M059J (cell line): ENCODE data around the gene SETD3. TPM values are rescaled to one million over a fixed set of nuclear protein-coding genes. Genes with fewer than 3 reads are reported as not detected.
A peak's percentile ranks its signal among the peaks of the same experiment; 100 is the strongest.

Experiments used
- DNase-seq: peaks from one replicate; pipeline ENCODE4 v3.0.0-alpha.2; 2012; ENCODE audit warnings: low read depth
- total RNA-seq: library from RNA; depleted of rRNA; stranded (reverse); fragments of >200 nt; shearing (Covaris generic); gene quantifications from 2 replicates; pipeline ENCODE4 v1.2.3, GENCODE V29; 2014

Gene SETD3
- total RNA-seq, 1 experiment from 2014 or later, result 41.5 TPM

DNA sequence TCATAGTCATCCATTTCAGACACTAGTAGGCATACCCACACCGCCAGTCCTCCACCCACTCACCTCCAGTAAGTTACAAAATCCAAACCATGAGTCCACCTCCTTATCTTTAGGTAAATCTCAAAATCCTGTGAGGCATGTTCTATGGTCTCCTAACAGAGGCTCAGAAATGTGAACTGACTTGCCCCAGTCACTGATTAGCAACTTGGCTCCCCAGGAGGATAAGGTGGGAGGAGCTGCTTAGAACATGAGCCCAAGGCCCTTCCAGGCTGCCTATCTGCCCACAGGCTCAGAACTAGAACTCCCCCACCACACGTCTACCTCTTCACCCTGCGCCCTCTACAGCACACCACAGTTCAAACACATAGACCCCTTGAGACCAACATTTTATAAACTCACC lies 19.9 kb downstream of the SETD3 start:
- DNase-seq, result peak; percentile 2

DNA sequence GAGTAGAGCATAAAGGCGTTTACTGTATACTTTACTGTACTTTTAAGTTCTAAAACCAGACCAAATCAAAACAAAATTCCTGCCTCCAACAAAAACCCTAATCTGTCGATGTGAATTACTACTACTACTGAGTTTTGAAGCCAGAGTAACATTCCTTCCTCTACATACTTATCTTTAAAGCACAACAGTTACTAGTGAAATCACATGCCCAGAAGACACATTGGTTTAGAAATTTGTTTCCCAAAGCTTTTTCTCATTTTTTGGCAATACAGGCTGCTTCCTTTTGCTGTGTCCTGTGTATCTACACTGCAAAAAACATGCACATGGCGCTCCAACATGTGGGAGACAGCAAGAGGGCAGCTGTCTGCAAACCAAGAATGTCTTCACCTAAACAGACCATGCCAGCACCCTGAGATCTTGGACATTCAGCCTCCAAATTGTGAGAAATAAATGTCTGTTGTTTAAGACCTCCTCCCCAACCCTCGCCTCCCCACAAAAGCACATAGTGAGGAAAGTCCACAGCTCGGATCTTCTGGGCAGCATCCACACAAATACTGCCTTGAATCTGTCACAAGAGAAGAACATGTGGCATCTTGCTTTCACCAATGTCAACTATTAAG lies 21.1 kb downstream of the SETD3 start:
- DNase-seq, result no peak

DNA sequence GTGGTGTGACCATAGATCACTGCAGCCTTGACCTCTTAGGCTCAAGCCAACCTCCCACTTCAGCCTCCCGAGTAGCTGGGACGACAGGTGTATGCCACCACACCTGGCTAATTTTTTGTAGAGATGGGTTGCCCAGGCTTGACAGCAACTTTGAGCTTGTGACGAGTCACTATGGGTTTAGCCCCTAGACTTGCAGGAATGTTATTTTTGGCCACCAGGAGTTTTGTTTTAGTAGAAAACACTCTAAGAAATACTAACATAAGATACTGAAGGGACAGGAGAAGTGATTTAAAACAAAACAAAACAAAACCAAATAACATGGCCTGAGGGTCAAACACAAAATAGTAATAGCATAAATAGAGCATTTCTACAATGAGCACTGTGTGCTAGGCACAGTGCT lies 26.4 kb downstream of the SETD3 start:
- DNase-seq, result peak; percentile 15

DNA sequence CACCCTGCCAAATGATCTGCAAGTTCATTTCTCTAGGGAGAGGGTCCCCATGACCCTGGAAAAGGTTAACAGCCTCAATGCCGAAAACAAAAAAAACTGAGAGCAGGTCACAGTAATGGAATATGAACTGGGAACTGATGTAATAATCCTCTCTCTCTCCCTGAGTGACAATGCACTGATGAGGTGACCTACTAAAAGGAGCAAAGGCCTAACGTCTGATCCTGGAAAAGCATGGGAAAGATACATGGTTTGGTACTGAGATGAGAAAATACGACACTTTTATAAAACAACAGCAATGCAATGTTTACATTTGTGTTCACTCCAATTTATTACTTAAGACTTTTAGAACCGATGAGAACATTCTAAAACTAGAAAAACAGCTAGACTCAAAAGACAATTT lies 27.7 kb downstream of the SETD3 start:
- DNase-seq, result no peak

DNA sequence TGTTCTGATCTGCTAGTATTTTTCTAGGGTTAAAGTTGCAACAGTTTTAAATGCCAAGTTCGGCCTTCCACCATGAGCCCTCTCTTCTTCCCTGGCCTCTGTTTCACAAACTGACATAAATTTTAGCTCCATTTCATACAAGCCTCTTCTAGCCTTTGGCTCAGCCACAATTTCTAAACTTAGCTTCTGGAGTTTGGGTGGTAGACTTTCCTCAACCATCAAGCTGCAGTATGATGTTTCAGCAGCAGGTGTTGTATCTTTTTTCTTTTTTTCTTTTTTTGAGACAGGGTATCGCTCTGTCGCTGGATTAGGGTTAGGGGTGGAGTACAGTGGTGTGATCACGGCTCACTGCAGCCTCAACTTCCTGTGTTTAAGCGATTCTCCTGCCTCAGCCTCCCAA lies 29.4 kb downstream of the SETD3 start:
- no peak for DNase-seq

DNA sequence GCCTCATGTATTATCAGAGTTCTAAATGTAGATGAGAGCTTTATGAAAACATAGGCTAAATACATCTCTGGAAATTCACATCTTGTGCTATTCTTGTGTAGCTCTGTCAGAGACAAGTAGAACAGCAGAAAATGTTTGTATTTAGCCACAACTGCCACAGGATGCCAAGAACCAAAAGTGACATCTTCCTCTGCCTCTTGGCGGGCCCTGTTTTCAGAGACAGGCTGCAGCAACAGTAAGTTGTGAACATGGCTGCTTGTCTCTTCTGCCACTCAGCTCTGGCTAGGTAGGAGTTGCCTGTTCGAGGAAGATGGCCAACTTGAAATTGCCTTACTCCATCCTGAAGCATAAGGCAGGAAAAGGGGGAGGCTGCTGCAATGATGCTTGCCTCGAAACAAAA lies 30.4 kb downstream of the SETD3 start:
- no peak for DNase-seq

DNA sequence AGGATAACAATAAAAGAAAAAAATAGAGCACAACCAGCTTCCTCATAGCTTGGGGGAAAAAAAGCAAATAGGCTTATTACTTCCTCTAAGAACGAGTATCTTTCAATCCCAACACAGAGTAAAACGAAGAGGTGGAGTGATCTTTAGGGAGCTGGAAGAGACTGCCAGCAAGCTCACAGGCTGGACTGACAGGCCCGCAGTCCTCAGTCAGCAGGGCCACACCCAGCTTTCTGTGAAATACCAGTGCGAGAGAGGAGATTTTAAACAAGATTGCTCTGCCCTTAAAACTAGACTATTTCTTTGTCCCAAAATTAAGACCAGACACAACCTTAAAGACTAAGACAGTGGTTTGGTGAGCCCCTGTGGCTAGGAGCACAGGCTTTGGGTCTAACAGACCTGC lies 32.9 kb downstream of the SETD3 start:
- no peak for DNase-seq

DNA sequence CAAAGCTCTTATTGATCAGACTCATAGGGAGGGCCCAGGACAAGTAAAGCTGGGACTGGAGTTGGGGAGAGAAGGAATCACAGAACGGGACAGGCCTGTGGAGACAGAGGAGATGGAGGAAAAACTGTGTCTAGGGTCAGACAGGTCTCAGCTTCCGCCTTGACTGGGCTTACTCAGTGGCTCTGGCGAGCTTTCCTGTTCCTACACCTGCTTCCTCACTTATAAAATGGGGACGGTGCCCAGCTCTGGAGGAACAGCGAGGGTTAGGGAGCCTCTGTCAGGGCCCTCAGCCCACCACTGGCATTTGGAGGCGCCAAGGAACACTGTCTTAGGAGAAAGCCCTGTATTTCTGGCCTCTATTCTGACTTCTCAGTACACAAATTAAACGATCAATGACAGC lies 34.7 kb downstream of the SETD3 start:
- DNase-seq, result no peak

DNA sequence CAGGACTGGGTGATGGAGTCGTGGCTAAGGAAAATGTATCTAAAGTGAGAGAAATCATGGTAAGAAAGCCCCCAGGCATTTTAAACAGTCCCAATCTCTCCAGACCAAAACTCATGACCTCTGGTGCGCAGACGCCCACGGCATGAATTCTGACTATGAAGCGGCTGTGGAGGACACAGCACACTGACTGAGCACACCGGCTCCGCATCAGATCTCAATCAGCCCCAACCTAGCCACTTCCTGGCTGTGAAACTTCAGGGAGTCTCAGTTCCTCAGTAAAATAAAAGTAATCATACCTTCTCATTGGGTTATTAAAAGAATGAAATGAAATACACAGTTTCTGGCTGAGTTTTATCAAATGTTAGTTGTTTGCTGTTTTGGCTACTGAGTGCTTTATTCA lies 38.7 kb downstream of the SETD3 start:
- DNase-seq, result no peak

DNA sequence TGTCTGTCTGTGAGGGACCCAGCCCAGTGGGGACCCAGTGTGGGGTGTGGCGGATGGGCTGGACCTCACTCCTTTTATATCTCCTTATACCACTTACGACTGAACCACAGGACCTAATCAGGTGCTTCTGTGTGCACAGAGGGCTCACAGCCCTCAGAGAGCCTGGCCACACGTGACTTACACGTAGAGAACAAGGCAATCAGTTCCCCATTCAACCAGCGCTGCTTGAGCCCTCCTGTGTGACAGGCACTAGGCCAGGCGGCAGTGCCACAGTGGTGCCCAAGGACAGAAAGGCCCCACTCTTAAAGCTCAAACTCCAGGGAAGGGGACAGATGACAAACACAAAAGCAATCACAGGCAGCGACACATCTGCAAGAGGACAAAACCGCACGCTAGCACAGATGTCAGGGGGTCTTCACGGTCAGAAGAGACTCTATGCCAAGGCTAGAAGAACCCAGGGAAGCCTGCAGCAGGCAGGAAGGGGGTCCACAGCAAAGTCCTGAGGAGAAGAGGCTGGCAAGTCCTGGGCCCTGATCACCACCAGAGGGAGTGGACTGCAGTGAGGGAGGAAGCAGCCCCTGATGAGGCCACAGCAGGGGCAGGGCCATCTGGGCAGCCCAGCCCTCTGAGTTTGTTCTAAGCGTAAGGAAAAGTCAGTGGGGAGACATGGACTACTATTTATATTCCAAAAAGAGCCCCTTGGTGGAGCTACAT lies 39.3 kb downstream of the SETD3 start:
- DNase-seq, result no peak

DNA sequence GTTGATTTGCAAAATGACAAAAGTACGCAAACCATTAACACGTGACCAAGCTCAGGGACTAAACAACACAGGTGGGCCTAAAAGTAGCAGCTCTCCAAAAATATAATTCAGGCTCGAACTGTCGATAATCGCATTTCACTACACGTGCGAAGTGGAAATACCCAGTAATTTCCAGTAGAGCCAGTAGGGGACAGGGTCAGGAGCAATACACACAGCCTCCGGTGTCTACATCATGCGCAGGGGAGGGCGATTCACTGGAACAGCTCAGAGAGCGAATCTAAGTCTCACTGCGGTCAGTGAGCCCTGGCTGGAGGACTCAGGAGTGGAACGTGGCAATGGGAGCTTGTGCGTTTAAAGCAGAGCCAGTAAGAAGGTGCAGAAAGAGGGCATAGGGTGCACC lies 40.4 kb downstream of the SETD3 start:
- DNase-seq, result no peak

DNA sequence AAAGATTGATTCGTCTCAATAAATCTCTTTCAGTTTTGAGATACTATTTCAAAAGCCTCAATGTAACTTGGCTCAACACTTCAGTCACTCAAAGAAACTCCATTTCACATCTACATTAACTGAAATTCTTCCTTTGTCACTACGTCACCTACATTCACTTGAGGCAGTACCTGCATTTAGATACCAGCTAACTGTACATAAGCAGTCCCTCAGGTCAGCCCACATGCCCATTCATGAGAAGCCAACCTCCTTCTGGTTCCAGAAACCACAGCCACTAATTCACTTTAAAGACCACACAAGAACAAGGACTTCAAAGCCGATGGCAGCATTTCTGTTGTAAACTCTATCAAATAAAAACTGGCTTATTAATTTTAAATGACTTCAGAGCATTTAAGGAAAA lies 43.0 kb downstream of the SETD3 start:
- no peak for DNase-seq

DNA sequence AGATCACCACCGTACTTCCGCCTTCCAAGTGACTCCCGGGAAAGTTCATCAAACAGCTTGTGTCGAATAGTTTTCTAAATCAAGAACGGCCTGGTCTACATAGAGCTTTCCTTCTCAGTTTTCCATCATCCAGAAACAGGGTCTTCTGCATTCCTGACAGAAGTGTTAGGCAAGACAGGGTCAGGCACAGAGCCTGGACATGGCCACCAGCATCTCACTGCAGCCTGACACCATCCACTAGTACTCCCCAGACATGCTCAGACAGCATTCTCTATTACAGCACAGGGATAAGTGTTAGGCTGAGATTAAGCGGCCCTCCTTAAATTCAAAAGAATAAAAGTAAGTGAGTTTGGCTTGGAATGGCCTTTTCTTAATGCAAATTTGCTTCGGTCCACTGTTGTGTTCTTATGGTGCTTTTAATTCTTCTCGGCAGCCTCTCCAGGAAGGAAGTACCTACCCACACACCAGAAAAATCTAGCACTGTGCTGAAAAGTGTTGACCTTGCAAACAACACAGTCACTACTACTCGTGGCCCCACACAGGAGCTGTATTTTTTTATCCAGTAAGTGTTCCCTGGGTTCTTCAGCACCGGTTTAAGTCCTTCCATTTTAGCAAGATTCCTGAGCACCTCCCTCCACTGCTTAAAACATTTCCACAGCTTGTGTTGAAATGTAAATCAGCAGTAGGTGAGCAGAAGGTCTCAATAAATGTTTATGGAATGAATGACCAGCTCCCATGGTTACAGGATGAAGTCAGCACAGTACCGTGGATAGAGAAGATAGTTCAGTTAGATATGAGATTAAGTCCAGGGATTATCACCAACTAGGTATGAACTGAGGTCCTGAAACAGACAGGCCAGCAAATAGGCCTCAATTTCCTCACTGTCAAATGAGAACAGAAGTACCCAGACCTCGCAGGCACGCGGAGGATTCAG lies 44.1 kb downstream of the SETD3 start:
- peak; percentile 10 for DNase-seq

DNA sequence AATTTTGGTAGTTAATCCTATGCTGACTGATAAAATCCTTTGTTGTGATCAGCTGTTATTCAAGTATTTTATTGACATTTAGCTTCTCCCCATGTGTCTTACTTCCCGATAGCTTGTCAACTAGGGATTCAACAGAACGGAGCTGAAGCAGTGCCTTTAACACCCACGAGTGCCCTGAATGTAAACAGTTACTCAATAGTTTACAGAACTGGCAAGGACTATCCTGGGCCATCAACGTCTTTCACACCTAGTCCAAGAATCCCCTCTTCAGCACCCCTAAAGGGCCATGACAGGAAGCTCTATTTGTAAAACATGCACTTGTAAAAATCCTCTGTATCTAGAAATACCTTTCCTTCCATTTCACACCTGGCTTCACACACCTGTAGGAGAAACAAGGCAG lies 45.3 kb downstream of the SETD3 start:
- no peak for DNase-seq

DNA sequence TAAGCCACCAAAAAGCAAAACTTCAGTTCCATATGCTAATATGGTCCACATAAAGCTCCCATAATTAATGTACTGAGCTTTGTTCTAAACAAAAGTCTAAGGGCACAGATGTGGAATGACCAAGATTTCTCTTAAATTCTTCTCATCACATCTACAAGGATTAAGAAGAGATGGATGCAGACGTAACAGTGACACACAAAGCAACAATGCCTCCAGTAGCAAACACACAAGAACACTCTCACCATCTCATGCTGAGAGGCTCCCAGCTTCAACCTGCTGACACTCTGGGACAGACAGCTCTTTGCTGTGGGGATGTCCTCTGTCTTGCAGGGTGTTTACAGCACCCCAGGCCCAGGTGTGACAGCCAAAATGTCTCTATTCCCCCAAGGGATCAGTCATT lies 48.2 kb downstream of the SETD3 start:
- DNase-seq, result no peak

DNA sequence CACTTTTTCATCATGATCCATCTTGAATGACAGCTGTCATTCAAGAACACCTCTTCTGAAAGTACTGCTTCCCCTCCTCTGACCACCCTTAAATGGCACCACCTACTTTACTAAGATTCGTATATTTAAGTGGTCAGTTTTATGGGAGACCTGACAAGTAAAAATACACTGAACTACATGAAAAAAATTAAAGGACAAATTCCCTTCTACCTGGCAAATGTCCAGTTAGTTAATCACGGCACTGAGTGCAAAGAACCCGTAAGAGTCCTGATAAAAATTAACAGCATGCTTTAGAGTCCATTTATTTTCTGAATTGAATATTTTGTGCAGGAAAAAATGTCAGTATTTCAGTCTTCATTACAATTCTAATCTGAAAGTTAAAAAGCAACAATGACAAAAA lies 48.7 kb downstream of the SETD3 start:
- DNase-seq, result no peak

DNA sequence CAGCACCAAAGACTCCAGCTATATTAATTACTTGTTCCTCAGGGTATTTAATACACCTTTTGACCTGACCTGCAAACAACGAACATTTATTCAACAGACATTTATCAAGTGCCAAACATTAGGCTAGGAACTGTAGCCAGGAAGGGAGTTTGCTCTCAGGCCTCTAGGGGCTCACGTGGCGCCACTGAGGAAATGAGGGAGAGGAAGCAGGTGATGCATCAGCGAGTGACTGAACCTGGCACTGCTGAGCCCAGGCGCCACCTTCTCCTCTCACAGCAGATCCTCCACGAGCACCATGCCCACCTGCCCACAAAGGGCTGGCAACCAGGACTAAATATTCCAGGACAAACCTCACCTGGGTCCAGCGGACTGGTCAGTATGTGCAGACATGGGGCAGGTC lies 50.2 kb downstream of the SETD3 start:
- no peak for DNase-seq

DNA sequence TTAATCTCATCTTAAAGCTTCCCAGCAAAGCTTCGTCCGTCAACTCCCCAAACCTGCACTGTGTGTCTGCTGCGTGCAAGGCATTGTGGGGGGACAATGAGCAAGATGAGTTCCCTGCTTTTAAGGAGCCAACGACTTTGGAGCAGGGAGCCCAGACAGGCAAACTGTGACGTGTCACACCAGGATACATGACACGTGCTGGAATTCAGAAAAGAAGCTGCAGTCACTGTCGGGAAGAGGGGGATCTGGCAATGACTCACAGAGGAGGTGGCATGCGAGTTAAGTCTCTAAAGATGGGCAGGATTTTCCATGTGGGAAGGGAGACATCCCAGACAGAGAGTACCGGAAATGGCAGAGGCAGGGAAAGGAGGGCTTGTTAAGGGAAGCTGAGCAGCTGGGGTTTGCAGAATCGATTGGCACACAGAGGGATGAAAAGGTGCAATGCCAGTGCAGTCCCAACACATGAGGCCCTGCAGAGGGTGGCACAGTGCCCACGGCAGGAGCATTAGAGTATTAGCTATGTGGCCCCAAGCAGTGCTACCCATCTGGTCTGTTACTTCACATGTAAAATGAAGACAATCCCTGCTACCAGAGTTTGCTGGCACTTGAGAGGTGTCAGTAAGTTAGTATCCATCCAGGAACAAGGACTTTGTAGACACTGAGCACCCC lies 52.9 kb downstream of the SETD3 start:
- DNase-seq, result peak; percentile 24

DNA sequence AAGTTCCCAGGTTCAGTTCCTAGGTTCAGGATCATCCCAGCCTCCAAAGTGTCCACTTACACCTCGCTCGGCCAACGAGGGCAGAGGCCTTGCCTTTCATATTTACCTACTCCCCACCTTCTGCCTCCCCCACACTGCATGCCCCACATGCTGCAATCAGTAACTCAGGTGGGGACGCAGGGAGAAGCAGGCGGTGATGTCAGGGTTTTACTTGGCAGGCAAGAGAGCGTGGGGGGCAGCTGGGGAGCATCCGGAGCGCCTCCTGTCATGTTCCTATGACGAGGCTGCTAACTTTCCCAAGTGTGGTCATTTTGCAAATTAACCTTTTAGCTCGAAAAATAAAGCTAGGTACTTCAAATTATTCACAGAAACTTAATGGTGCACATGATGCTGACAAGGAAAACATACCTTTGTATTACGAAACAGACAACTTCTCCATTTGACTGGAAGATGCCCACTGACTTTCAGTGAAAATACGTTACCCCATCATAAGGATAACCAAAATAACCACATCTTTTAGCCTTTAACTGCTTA lies 53.8 kb downstream of the SETD3 start:
- DNase-seq, result no peak

DNA sequence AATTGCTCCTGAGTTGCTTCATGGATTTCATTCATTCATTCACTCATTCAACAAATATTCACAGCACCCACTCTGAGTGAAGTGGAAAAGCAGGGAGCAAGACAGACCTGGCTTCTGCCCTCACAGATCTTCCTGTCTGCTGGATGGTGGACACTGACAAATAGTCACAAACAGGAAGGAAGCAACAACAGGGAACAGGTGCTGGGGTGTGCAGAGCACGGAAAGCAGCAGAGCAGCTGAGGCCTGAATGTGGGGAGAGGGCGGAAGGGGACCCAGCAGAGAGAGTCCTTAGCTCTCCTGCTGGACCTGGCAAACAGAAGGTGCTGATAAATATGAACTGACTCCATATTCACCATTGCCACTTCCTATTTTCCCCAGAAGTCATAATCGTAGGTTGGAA lies 54.4 kb downstream of the SETD3 start:
- no peak for DNase-seq

DNA sequence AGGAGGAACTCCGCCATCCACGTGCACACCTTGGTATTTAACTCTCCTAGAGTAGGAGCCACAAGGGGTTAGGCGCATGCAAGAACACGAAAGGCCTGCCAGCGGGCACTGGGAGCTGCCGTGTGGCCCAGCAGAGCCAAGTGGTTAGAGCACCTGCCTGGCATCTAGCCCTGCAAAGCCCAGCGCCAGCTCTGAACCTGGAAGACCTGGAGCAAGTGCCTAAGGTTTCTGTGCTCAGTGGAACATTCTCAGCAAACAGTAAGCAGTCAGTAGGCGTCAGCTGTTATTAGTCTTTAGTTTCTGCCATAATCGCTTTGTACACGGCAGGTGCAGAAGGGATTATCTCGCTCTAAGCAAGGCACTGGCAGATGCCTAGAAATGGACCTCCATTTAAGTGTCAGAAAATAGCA lies 55.4 kb downstream of the SETD3 start:
- DNase-seq, result no peak

DNA sequence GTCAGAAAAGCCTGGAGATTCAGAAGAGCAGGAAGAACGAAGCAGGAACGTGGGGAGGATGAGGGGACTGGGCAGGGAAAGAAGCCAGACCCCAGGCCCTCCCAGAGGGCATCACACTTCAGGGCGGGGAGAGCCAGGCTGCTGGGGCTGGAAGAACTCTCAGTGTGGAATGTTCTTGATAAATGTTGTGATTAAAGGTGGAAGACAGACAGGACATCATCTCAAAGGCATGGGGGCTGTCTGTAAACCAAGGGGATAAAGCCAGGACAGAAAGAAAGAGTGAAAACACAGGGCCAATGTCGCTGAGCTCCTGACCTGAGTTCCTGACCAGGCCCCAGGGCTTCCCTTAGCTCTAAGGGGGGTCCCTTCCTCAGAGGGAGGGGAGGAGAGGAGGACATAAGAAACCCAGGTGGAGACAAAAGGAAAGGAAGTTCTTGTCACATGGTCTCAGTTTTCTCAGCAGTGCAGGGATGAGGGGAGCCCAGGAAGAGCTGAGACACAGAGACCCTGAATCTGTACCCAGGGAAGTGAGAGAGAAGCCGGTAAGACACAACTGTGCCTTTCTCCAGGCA lies 56.3 kb downstream of the SETD3 start:
- DNase-seq, result no peak
